NCI-H1417 (cell line): Measurements from ENCODE around the gene SPRING1.
A peak's percentile ranks its signal among the peaks of the same experiment; 100 is the strongest.

Experiments used
- DNase-seq, 3 experiments: peaks; one replicate each; lab custom pipeline; 2025; lab: John Stamatoyannopoulos, UW

The SPRING1 gene

GRCh38 chr12:116708826-116709756, 28.8 kb downstream of the SPRING1 start:
- DNase-seq: peak; percentile 85 to 93 (median 87)

- no peak for DNase-seq
These were observed 30.1 kb downstream of the SPRING1 start for GRCh38 chr12:116707751-116708150.

- peak; percentile 51 to 91 (median 84) for DNase-seq
These were observed 34.6 kb downstream of the SPRING1 start for GRCh38 chr12:116703214-116703795.

GRCh38 chr12:116701432-116701831, 36.4 kb downstream of the SPRING1 start:
- DNase-seq: no peak

GRCh38 chr12:116700066-116700465, 37.8 kb downstream of the SPRING1 start:
- DNase-seq: no peak

GRCh38 chr12:116698554-116699075, 39.3 kb downstream of the SPRING1 start:
- peak in 1 of 3 experiments; percentile 40 for DNase-seq

- DNase-seq: peak in 2 of 3 experiments; percentile 80 to 88
These were observed 39.8 kb downstream of the SPRING1 start for GRCh38 chr12:116698116-116698515.

GRCh38 chr12:116697716-116698115, 40.2 kb downstream of the SPRING1 start:
- peak; percentile 59 to 88 (median 80) for DNase-seq

GRCh38 chr12:116697305-116697704, 40.6 kb downstream of the SPRING1 start:
- DNase-seq: peak; percentile 43 to 60 (median 47)

- DNase-seq: no peak
These were observed 42.5 kb downstream of the SPRING1 start for GRCh38 chr12:116695464-116695725.

GRCh38 chr12:116694653-116695463, 43.0 kb downstream of the SPRING1 start:
- no peak for DNase-seq

- peak; percentile 61 to 85 (median 77) for DNase-seq
These were observed 44.3 kb downstream of the SPRING1 start for GRCh38 chr12:116693286-116694227.

- no peak for DNase-seq
These were observed 45.3 kb downstream of the SPRING1 start for GRCh38 chr12:116692605-116693004.

GRCh38 chr12:116691636-116692035, 46.2 kb downstream of the SPRING1 start:
- no peak for DNase-seq

GRCh38 chr12:116691205-116691604, 46.7 kb downstream of the SPRING1 start:
- DNase-seq: no peak

GRCh38 chr12:116689979-116690744, 47.7 kb downstream of the SPRING1 start:
- DNase-seq: peak; percentile 20 to 73 (median 28)

- peak in 1 of 3 experiments; percentile 50 for DNase-seq
These were observed 48.3 kb downstream of the SPRING1 start for GRCh38 chr12:116689521-116689920.
